Superior temporal gyrus (tissue), 1 donor: ENCODE measurements around the gene ANP32B.
"Not testable (repeated sequence)": the region's sequence is repeated elsewhere in the genome, so short reads cannot be mapped to it uniquely, and the experiment has no call there.

ENCODE experiments used
- DNase-seq: peaks from one replicate; pipeline ENCODE4 v3.0.0-alpha.2; 2016; ENCODE audit errors: extremely low spot score

Gene ANP32B

GRCh38 chr9:97963232-97963631 is 19.9 kb upstream of the ANP32B start:
- no peak for DNase-seq

GRCh38 chr9:97964901-97965300 is 18.2 kb upstream of the ANP32B start:
- no peak for DNase-seq

- no peak for DNase-seq
These were observed 16.6 kb upstream of the ANP32B start for GRCh38 chr9:97966493-97966892.

- no peak for DNase-seq
These were observed 14.1 kb upstream of the ANP32B start for GRCh38 chr9:97969014-97969413.

GRCh38 chr9:97970165-97970564 is 13.0 kb upstream of the ANP32B start:
- DNase-seq, result no peak

- DNase-seq, result no peak
These were observed 10.4 kb upstream of the ANP32B start for GRCh38 chr9:97972753-97973152.

- no peak for DNase-seq
These were observed 7.8 kb upstream of the ANP32B start for GRCh38 chr9:97975376-97975775.

GRCh38 chr9:97976633-97977032 is 6.5 kb upstream of the ANP32B start:
- not testable (repeated sequence) for DNase-seq

- DNase-seq, result peak; percentile 36
These were observed 4.6 kb upstream of the ANP32B start for GRCh38 chr9:97978371-97979130.

GRCh38 chr9:97979788-97980478 is 3.2 kb upstream of the ANP32B start:
- peak; percentile 66 for DNase-seq

GRCh38 chr9:97980479-97980803 is 2.7 kb upstream of the ANP32B start:
- no peak for DNase-seq

GRCh38 chr9:97980918-97981845 is 2.0 kb upstream of the ANP32B start:
- DNase-seq, result peak; percentile 86

GRCh38 chr9:97981846-97982682 is 1.1 kb upstream of the ANP32B start:
- DNase-seq, result peak; percentile 61

GRCh38 chr9:97983589-97984187 is 547 bp downstream of the ANP32B start:
- DNase-seq, result peak; percentile 69

- DNase-seq, result peak; percentile 76
These were observed 1.3 kb downstream of the ANP32B start for GRCh38 chr9:97984188-97985057.

GRCh38 chr9:97985058-97985861 is 2.1 kb downstream of the ANP32B start:
- DNase-seq, result peak; percentile 37

- DNase-seq, result no peak
These were observed 4.3 kb downstream of the ANP32B start for GRCh38 chr9:97987487-97987886.

GRCh38 chr9:97990259-97990658 is 7.1 kb downstream of the ANP32B start:
- no peak for DNase-seq

GRCh38 chr9:97991818-97992217 is 8.7 kb downstream of the ANP32B start:
- no peak for DNase-seq
